SJSA1 (cell line): ENCODE measurements around the gene CADM1. TPM values are rescaled to one million over a fixed set of nuclear protein-coding genes. Genes with fewer than 3 reads are reported as not detected.

Source experiments
- DNase-seq, 2 experiments: peaks; one replicate each; pipeline ENCODE4 v3.0.0-alpha.2; 2015 to 2020; ENCODE audit warnings: low spot score in 2 of 2, low read depth in 1 of 2
- H3K27ac ChIP-seq: fragments of 250-450 bp; sonication (Bioruptor Pico); 2 replicates; pipeline ENCODE4 v1.5.1; 2020; ENCODE audit warnings: mild to moderate bottlenecking, moderate library complexity
- H3K27me3 ChIP-seq: fragments of 250-450 bp; sonication (Bioruptor Pico); replicated peaks from 2 replicates; pipeline ENCODE4 v1.5.1; 2020; ENCODE audit warnings: mild to moderate bottlenecking, moderate library complexity
- H3K36me3 ChIP-seq: fragments of 250-450 bp; sonication (Bioruptor Pico); 2 replicates; pipeline ENCODE4 v1.5.1; 2020; ENCODE audit warnings: mild to moderate bottlenecking
- H3K4me1 ChIP-seq: fragments of 250-450 bp; sonication (Bioruptor Pico); replicated peaks from 2 replicates; pipeline ENCODE4 v1.6.1; 2021; ENCODE audit warnings: mild to moderate bottlenecking
- H3K4me3 ChIP-seq: fragments of 250-450 bp; sonication (Bioruptor Pico); 2 replicates; pipeline ENCODE4 v1.5.1; 2020; ENCODE audit warnings: mild to moderate bottlenecking
- H3K9me3 ChIP-seq: fragments of 250-450 bp; sonication (Bioruptor Pico); replicated peaks from 2 replicates; pipeline ENCODE4 v1.5.1; 2020; ENCODE audit warnings: mild to moderate bottlenecking
- total RNA-seq: library from RNA; depleted of rRNA; stranded (reverse); fragments of >200 nt; shearing (Covaris generic); gene quantifications from 2 replicates; pipeline ENCODE4 v1.2.3, GENCODE V29; 2014

Gene CADM1
- total RNA-seq, 1 experiment from 2014 or later, result 3.2 TPM

DNA sequence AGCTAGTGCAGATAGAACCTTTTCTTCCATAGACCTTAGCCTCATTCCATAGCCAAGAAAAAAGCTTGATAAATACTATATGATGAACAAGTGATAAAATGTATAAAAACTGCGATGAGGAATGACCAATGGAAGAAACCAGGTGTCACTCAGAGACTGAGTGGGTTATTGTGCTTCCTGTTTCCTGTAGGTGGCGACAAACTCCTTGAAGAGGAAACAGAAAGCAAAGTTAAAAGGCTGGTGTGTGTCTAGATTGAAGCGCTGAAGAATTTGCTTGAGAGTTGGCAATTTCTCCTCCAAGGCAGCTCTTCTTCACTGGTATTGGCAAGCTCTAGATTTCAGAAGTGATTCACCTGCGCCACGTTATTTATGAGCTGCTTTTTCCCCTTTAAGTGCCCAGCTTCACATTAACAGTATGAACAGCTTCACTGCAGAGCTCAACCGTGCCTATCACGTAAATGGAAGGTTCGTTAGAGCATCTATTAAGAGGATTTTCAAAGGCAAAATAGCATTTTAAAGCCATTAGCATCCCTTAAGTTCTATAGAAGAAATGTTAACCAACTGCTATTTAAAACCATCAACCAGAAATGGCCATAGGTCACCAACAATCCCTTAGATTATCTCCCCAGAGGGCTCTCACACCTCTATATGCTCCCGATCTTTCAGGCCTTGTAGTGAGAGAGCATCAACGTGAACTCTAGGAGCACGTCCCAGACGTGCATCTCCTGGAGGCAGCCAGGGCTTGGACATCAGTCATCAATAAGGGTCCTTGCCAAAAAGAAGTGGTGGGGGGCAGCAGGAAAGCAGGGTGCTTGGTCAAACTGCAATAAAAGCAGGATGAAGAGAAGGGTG, 179.4 kb downstream of the CADM1 start:
- no peaks in the 10 kb centered on the region for H3K9me3 ChIP-seq
- H3K4me3 ChIP-seq, result no peak overlapping the region
- no peak overlapping the region for H3K27ac ChIP-seq
- peak in 1 of 2 experiments; percentile 9 for DNase-seq
- H3K27me3 ChIP-seq, result no peaks in the 10 kb centered on the region
- H3K36me3 ChIP-seq, result no peaks in the 10 kb centered on the region
- no peaks in the 10 kb centered on the region for H3K4me1 ChIP-seq

GRCh38 chr11:115322553-115323203, 181.5 kb downstream of the CADM1 start:
- no peaks in the 10 kb centered on the region for H3K4me1 ChIP-seq
- no peak overlapping the region for H3K27ac ChIP-seq
- no peaks in the 10 kb centered on the region for H3K9me3 ChIP-seq
- no peak overlapping the region for H3K4me3 ChIP-seq
- H3K27me3 ChIP-seq, result no peaks in the 10 kb centered on the region
- H3K36me3 ChIP-seq, result no peaks in the 10 kb centered on the region
- no peak for DNase-seq

DNA sequence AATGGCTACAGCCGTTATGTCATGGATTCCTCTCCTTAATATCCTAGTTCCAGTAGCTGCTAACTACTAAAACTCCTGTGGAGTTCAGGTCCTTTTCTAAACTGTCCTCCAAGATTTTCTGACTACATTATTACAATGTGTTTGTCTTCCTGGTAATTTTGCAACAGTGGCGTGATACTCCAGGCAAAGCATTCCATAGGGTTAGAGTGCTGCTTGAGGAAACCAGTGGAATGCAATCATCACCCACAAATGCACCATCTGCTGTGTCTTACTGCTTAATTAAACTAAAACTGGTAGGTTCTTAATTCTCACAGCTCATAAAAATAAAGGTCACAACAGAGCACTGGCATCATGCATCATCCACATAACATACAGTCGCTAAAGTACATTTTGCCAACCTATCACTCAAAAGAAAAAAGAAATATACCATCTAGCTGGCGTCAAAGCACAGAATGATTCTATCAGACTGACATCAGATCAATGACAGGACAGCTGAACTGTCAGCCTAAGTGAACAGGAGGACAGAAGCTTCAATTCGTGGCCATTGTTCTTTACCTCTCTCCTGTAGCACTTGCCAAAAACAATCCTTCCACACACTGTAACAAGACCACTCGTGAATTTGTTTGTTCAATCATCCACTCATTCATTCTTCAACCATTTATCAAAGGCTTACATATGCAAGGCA, 182.5 kb downstream of the CADM1 start:
- H3K4me1 ChIP-seq, result no peaks in the 10 kb centered on the region
- H3K27ac ChIP-seq, result no peak overlapping the region
- DNase-seq, result no peak
- H3K36me3 ChIP-seq, result no peaks in the 10 kb centered on the region
- H3K27me3 ChIP-seq, result no peaks in the 10 kb centered on the region
- no peaks in the 10 kb centered on the region for H3K9me3 ChIP-seq
- no peak overlapping the region for H3K4me3 ChIP-seq

- Histone ChIP-seq H3K4me3 (no peak overlapping the region), H3K27me3 (no peaks in the 10 kb centered on the region)
- no peak for DNase-seq
These were observed 186.7 kb downstream of the CADM1 start for GRCh38 chr11:115317277-115318185.

GRCh38 chr11:115316696-115317095, 187.5 kb downstream of the CADM1 start:
- DNase-seq, result no peak
- Histone ChIP-seq H3K27ac (no peak overlapping the region), H3K4me1 (no peaks in the 10 kb centered on the region), H3K4me3 (no peak overlapping the region), H3K36me3 (no peaks in the 10 kb centered on the region), H3K9me3 (no peaks in the 10 kb centered on the region), H3K27me3 (no peaks in the 10 kb centered on the region)

More at GRCh38 chr11:115317277-115318185, 186.7 kb downstream of the CADM1 start:
- no peak overlapping the region for H3K27ac ChIP-seq
- no peaks in the 10 kb centered on the region for H3K9me3 ChIP-seq
- no peaks in the 10 kb centered on the region for H3K4me1 ChIP-seq
- no peaks in the 10 kb centered on the region for H3K36me3 ChIP-seq

DNA sequence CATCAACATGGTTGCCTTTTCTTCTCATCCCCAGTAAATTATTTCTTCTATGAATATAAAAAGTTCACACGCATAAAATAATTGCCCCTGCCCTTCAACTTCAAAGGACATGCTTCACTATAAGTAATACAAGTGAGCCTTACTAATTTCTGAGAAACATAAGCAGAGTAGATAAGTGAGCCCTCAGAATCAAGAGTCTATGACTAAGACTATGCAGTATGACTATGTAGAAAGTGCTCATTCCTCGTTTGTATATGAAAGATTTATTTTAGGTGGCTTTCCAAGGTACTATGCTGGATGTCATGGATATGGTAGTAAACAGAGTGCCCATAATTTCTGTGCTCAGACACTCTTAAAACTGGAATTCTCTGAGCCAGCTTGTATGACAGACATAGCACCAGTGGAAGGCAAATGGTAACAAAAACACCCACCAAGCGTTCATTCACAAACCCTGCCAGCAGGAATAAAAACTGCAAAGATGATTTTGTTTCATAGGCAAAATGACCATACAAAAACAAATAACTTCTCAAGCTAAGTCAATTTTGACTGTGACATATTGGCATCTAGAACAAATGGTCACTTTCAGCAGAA, 189.8 kb downstream of the CADM1 start:
- DNase-seq, result no peak
- Histone ChIP-seq H3K27me3 (no peaks in the 10 kb centered on the region), H3K27ac (no peak overlapping the region)

GRCh38 chr11:115313224-115313838, 190.9 kb downstream of the CADM1 start:
- no peak overlapping the region for H3K27ac ChIP-seq
- H3K4me3 ChIP-seq, result no peak overlapping the region
- H3K9me3 ChIP-seq, result no peaks in the 10 kb centered on the region
- H3K4me1 ChIP-seq, result no peaks in the 10 kb centered on the region
- no peaks in the 10 kb centered on the region for H3K27me3 ChIP-seq
- H3K36me3 ChIP-seq, result no peaks in the 10 kb centered on the region
- no peak for DNase-seq

More for the DNA sequence above, 189.8 kb downstream of the CADM1 start:
- Histone ChIP-seq H3K4me3 (no peak overlapping the region), H3K36me3 (no peaks in the 10 kb centered on the region), H3K4me1 (no peaks in the 10 kb centered on the region), H3K9me3 (no peaks in the 10 kb centered on the region)

GRCh38 chr11:115311949-115312348, 192.3 kb downstream of the CADM1 start:
- DNase-seq, result no peak
- H3K4me3 ChIP-seq, result no peak overlapping the region
- no peaks in the 10 kb centered on the region for H3K4me1 ChIP-seq
- H3K9me3 ChIP-seq, result no peaks in the 10 kb centered on the region
- H3K36me3 ChIP-seq, result no peaks in the 10 kb centered on the region
- H3K27ac ChIP-seq, result no peak overlapping the region
- no peaks in the 10 kb centered on the region for H3K27me3 ChIP-seq

- no peak for DNase-seq
- Histone ChIP-seq H3K27me3 (no peaks in the 10 kb centered on the region), H3K4me3 (no peak overlapping the region)
These were observed 197.5 kb downstream of the CADM1 start for GRCh38 chr11:115306689-115307088.

DNA sequence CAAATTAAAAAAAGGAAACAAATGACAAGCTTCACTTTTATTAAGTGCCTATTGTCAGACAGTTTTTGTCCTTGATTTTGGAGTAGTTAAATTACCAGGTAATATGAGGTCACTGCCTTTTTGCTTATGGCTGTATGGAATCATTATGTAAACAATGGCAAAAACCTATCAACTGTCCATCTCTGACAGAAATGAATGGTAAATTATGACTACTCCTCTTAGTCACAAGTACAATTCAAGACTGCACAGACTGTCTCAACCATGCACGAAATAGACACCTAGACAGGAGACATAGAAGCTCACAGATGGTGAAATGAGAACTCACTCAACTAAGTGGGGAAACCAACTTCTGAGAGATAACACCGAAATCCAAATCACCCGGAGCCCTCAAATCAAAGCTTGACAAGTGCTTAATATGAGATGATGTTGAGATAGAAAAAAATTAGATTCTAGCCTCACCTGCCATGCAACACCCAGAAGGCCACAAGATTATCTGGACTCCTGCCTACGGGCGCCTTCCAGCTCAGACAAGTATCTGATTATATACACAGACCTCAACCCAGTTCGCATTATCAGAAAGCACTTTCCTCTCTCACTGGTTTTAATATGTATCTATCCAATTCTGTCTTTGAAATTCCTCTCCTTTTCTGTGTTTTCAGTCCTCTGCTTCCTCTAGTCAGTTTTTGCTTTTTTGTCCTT, 199.3 kb downstream of the CADM1 start:
- Histone ChIP-seq H3K4me1 (no peaks in the 10 kb centered on the region), H3K9me3 (no peaks in the 10 kb centered on the region), H3K36me3 (no peaks in the 10 kb centered on the region), H3K27ac (no peak overlapping the region), H3K27me3 (no peaks in the 10 kb centered on the region), H3K4me3 (no peak overlapping the region)
- no peak for DNase-seq

More at GRCh38 chr11:115306689-115307088, 197.5 kb downstream of the CADM1 start:
- Histone ChIP-seq H3K27ac (no peak overlapping the region), H3K36me3 (no peaks in the 10 kb centered on the region), H3K9me3 (no peaks in the 10 kb centered on the region), H3K4me1 (no peaks in the 10 kb centered on the region)

GRCh38 chr11:115303929-115304531, 200.2 kb downstream of the CADM1 start:
- Histone ChIP-seq H3K4me3 (no peak overlapping the region), H3K9me3 (no peaks in the 10 kb centered on the region), H3K27ac (no peak overlapping the region), H3K4me1 (no peaks in the 10 kb centered on the region), H3K27me3 (no peaks in the 10 kb centered on the region), H3K36me3 (no peaks in the 10 kb centered on the region)
- no peak for DNase-seq
